GM19468 (cell line): ENCODE results near the gene ZNF662.
"Not testable (repeated sequence)": the region's sequence is repeated elsewhere in the genome, so short reads cannot be mapped to it uniquely, and the experiment has no call there.

Experiments used
- ATAC-seq: cut with Tn5 transposase; IDR thresholded peaks from one replicate; pipeline ENCODE4 v1.9.1; 2021; ENCODE audit warnings: mild to moderate bottlenecking, moderate library complexity, moderate number of reproducible peaks; ENCODE audit not compliant: unreplicated experiment; ENCODE audit errors: extremely low read depth

ZNF662 gene

DNA sequence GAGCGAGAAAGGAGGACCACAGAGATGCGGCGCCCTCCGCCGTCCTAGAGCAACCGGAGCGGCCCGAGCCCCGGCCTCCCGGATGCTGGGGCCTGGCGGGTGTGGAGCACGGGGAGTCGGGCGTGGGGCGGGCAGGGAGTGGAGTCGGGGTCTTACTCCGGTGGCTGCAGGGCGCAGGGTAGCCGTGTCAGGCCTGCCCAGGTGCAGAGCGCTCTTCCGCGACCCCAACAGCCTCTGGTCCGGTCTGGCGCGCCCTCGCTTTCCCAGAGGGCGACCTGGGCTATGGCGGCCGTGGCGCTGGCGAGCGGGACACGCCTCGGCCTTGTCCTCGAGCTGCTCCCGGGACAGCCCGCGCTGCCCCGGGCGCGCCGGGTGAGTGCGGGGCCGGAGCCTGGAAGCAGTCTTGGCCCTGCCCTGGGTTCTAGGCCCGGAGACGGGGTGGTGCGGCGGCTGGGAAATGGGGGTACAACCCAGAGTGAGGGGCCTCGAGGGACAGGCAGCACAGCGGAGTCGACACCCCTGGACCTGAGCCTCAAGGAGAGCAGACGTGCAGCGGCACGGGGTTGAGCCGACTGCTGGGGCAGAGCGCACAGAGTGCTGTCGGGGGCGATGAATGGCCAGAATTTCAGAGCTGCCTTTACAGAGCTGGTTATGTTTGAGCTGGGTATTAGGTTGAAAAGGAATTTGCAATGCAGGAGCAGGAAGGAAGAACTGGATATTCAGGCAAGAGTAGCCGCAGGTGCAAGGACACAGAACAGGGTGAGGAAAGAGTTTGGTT, at the start of gene ZNF662:
Gene ZNF662, plus strand, starts transcription at position 73 of the 778 bp plus-strand sequence. CDS start 1,973 bp downstream, outside the sequence.
- no peak for ATAC-seq

DNA sequence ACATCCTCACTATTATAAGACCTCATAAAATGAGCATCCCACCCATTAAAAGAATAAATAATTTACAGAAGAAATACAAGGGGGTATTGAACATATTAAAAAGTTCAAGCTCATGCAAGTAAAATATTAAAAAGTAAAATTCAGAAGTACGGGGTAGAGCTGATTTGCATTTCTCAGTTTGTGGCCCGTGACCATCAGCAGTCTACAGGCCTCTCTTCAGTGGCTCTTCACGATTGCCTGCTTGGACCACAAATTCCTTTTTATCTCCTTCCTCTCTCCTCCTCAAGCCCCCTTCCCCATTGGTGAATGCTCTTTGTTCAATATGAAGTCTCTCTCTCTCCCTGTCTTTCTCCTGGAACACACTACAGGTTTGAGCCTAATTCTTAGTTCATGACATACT, 49.4 kb upstream of the ZNF662 start:
- ATAC-seq, result no peak

DNA sequence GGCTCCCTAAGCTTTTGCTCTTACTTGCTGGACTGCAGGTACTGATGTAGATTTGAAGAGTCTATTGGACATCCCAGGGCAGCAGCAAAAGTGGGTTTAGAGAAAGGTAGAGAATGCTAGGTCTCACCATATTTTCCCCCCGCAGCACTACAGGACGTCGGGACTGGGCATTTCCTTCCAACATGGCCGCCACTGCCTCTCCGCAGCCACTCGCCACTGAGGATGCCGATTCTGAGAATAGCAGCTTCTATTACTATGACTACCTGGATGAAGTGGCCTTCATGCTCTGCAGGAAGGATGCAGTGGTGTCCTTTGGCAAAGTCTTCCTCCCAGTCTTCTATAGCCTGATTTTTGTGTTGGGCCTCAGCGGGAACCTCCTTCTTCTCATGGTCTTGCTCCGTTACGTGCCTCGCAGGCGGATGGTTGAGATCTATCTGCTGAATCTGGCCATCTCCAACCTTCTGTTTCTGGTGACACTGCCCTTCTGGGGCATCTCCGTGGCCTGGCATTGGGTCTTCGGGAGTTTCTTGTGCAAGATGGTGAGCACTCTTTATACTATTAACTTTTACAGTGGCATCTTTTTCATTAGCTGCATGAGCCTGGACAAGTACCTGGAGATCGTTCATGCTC, 41.5 kb upstream of the ZNF662 start:
- ATAC-seq, result no peak

DNA sequence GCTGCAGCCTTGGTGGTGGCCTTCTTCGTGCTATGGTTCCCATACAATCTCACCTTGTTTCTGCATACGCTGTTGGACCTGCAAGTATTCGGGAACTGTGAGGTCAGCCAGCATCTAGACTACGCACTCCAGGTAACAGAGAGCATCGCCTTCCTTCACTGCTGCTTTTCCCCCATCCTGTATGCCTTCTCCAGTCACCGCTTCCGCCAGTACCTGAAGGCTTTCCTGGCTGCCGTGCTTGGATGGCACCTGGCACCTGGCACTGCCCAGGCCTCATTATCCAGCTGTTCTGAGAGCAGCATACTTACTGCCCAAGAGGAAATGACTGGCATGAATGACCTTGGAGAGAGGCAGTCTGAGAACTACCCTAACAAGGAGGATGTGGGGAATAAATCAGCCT, 40.7 kb upstream of the ZNF662 start:
- ATAC-seq, result no peak

DNA sequence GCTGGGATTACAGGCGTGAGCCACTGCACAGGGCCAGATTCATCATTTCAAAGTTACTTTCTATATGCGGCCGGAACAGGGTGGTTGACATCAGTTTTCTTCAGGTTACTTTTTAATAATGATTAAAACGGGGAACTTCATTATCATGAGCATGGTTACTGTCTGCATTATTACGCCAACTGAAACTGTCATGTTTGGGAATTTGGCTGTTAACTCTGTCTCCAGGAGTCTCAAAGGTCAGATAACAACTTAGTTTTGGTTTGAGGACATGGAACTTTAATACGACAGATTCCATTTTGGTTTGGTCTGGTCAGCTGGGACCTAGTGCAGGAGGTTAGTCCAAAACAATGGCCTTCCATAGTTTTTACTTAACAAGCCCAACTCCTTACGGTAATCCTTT, 38.8 kb upstream of the ZNF662 start:
- ATAC-seq, result no peak

DNA sequence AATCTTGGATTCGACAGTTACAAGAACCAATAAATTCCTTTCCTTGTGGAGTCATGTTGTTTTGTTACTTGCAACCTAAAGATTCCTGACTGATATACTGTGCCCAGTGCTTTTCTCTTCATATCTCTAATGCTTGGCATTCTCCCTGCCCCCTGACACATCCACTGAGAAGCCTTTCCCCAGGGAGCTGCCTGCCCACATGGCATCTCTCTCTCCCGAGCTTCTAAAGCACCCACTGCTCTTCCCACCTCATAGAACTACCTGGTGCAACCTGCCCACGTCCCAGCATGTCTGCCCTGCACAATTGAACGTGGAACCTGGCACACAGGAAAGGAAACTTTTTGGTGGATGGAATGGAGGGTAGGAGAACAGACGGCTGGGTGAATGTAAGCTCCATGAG, 37.1 kb upstream of the ZNF662 start:
- ATAC-seq, result no peak

DNA sequence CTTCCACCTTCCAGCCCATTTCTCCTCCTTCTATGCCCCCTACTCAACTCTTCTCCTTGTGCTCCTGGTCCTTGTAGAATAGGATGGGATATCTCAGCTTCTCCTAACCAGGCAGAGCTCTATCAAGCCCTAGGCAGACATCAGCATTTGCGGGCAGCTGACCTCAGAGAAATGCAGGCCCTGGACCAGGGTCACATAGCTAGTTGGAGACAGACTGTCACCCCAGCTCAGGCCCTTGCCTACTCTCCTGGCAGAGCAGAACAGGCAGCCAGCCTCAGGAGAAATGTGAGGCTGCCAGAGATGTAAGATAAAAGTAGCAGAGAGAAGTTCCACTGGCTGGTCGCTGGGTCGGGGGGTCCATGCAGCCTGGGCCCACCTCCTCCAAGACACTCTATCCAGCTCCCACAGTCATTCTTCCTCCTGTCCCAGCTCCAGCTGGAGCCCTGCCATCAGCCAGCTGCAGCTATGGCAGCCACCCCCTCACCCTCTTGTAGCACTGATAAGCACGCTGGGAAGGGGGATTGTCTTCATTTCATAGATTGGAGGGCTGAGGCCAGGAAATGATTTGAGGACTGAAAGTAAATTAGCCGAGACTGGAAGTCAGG, 34.2 kb upstream of the ZNF662 start:
- ATAC-seq, result no peak

DNA sequence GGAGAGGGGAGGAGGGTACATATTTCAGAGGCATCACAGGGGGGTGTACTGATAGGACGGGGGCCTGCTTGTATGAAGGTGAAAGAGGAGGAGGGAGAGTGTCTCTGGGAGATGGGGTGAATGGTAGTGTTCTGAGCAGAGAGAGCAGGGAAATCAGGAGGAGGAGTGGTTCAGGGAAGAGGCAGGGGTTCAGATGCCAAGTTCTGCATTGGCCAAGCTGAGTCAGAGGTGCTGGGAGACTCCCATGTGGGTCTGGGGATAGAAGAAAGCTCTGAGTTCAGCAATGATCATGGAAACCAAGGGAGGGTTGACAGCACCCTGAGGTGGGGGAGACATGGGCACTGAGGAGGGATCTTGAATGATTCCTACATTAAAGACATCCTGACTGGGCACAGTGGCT, 33.2 kb upstream of the ZNF662 start:
- no peak for ATAC-seq

DNA sequence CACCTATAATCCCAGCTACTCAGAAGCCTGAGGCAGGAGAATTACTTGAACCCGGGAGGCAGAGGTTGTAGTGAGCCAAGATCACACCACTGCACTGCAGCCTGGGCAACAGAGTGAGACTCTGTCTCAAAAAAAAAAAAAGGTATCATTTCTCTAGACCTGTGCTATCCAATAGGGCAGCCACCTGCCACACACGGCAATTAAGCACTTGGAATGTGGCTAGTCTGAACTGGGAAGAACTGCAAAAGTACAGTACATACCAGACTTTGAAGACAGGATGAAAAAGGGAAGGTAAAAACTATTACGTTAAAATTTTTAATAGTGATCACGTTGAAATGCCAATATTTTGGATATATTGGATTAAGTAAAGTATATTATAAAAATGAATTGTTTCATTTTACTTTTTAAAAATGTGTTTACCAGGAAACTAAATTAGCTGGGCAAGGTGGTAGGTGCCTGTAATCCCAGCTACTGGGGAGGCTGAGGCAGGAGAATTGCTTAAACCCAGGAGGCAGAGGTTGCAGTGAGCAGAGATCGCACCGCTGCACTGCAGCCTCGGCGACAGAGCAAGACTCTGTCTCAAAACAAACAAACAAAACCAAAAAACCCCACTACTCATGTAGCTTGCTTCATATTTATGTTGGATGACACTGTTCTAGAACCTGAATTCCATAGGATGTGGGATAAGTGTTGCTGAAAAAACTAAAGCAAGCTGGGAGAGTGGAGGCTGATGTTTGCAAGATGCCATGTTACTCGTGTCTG, 32.5 kb upstream of the ZNF662 start:
- no peak for ATAC-seq

DNA sequence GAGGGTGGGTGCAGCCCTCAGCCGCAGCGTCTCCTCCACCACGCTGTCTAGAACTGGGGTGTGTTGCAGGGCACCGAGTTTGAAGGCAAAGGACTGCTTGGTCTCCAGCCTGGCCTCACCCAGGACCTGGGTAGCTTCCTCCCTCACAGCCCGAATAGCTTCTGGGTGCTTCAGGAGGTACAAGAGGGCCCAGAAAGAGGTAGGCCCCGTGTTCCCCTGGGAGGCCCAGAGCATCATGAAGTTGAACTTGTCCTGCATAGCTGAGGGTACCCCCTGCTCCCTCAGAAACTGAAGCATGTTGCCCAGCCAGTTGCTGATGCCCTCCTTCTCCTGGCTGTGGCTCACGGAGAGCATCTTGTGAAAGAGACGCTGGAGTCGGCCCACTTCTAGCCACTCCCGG, 31.2 kb upstream of the ZNF662 start:
- ATAC-seq, result no peak

DNA sequence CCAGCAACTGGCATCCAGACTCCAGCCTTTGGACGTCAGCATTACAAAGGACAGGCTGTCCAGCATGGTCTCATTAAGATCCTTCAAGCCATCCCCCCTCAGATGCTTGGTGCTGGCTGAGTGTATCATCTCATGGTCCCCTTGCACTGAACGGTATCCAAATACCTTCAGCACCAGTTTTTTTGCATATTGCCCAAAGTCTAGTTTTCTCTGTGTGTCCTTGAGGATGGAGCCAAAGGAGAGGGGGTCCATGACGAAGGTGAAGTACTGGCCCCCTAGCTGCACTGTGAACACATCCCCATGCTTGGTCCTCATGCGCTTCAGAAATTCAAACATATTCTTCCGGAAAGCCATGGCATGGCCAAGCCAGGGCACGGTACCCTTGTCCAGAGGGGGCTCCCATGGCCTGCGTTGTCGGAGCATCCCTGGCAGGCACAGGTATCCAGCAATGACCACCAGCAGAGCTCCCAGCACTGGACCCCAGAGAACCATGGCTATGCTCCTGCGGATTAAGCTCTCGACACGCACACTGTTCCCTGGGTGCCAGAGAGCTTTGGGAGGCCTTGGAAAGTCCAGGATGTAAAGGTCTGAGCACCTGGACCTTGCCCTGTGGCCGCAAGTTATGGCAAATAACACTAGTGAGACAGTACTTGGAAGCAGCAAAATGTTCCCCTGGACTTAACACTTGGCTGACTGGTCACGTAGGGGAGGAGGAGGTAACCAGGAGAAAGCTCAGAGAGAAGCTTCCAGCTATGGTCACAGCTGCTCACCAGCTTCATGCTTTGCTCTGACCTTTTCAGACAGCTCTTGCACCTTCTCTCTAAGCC, 30.4 kb upstream of the ZNF662 start, which contains the start of gene CYP8B1:
Gene CYP8B1, minus strand, starts transcription at position 555 of the 827 bp plus-strand sequence. Its CDS starts 63 bp downstream, at position 492.
- ATAC-seq, result no peak

DNA sequence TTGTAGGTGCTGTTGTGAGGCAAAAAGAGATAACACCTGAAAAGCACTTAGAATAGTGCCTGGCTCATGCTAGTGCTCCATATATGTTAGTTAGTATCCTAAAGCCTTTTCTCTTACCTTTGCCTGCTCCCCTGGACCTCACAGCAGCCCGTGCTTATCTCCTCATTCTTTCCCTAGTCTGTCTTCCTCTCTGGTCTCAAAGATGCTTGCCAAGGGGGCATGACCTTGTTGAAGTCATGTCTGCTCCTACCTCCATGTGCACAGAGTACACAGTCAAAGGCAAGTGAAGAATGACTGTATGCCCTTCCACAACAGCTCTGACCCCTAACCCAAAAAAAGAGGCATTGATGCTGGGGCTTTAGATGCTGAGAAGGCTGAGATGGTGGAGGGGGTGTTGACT, 29.5 kb upstream of the ZNF662 start:
- ATAC-seq, result no peak

DNA sequence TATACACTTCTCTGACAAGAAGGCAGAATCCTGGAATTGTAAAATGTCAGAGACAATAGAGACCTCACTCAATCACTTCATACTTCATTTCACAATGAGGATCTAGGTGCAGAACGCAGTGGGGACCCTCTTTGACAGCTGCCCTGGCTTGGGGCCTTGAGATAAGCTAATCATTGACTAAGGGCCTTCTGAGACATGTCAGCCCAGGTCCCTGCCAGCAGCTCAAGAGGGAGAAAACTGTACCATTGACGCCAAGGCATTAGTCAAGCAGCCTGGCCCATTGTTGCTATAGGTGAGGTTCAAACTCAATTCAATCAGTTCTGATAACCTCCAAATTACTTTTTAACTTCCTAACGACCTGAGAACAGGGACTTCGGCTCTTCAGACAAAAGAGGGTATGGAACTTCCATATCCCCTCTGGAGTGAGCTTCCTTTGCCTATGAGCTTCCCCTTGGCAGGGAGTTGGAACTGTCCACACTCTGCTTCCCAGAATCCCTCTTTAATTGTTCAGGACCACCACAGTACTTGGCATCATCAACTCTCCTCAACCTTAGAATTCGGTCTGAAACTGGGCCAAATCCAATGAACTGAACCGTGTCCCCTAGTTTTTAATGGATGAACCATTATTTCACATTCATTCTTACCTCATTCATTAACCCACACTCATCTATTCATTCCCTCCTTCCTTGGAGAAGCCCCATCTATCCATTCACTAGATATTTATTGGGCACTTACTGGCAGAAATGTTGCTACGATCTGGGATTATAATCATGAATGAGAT, 28.8 kb upstream of the ZNF662 start:
- ATAC-seq, result no peak

DNA sequence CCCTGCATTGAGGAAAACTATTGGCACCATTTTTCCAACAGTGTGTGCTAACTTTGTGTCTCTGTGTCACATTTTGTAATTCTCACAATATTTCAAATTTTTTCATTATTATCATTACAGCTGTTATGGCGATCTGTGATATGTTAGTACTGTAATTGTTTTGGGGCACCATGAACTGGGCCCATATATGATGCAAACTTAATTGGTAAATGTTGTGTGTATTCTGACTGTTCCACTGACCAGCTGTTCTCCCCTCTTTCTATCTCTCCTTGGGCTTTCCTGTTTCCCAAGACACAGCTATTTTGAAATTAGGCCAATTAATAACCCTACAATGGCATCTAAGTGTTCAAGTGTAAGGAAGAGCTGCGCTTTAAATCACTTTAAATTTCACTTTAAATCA, 28.1 kb upstream of the ZNF662 start:
- ATAC-seq, result no peak

DNA sequence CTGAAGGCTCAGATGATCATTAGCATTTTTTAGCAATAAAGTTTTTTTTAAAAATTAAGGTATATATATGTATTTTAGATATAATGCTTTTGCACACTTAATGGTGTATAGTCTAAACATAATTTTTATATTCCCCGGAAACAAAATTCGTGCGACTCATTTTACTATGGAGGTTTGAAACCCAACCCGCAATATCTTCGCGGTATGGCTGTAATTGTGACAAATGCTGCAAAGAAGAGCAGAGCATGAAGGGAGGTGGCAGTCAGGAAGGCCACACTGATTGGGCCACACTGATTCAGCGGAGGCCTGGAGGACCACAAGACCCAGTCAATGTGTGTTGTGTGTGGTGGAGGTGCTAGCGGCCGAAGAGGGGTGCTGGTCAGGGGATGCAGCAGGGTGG, 25.8 kb upstream of the ZNF662 start:
- no peak for ATAC-seq

DNA sequence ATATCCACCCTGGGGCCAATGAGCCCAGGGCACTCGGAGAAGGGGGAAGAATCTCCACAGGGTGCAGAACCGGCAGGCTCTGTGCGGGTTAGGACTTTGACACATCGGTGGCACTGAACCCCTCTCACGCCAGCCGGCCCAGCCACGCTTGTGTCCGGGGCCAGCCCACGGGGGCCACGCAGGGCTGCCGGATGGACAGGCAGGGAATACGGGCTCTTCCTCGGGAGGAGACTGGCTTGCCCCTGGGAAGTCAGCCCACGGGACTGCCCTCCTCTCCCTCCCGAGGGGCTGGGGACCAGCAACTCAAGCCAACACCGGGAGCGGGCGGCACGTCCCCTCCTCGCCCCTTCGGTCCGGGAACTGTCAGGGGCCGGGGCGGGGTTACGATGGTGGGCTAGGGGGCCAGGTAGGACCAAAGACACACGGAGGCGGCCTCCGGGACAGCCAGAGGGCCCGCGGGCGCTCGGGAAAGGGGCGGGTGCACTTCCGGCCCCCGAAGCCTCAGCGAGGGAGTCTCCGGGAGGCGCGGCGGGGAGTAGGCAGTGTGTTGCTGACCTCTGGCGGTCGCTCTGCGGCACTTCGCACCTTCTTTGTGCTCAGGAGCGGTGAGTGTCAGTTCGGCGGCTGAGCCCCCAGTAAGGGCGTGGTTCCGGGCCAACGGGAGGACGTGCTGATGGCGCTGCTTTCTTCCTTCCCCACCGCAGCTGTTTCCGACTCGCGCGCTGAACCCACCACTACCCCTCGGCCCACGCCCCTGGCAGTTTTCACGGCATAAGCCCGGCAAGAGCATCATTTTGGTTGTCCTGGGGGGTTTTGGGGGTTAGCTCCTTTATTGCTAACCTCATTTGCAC, 25.1 kb upstream of the ZNF662 start:
- ATAC-seq, result peak; percentile 90

DNA sequence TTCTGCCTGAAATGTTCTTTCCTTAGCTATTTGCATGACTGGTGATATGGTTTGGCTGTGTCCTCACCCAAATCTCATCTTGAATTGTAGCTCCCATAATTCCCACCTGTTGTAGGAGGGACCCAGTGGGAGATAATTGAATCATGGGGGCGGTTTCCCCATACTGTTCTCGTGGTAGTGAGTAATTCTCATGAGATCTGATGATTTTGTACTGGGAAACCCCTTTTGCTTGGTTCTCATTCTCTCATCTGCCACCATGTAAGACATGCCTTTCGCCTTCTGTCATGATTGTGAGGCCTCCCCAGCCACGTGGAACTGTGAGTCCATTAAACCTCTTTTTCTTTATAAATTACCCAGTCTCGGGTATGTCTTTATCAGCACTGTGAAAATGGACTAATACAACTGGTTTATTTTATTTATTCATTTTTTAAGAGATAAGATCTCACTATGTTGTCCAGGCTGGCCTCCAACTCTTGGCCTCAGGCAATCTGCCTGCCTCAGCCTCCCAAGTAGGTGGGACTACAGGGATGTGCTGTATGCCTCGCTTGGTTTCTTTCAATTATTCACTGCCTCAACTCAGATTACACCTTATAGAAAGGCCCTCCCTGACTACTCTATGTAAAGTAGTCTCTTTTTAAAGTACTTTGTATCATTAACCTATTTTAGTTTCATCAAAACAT, 22.6 kb upstream of the ZNF662 start:
- ATAC-seq, result not testable (repeated sequence)

DNA sequence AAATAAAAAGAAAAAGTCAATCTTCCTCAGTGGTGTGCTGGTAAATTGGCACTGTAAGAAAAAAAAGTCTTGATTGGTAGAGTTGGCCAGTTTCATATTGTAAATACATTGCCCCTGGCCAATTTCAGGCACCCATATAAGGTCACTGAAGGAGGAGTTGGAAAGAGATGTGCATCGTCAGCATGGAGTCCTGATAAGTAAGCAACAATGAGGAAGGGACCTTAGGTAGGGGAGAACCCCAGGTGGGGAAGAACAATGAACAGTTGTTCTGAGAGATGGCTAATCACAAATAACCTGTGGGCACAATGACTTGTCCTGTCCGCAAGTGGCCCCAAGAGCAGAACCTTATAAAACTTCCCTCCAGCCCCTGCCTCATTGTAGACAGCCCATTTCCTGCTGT, 21.6 kb upstream of the ZNF662 start:
- ATAC-seq, result no peak
